A172 (cell line): ENCODE results near the gene PPM1H. TPM values are rescaled to one million over a fixed set of nuclear protein-coding genes. Genes with fewer than 3 reads are reported as not detected.
"Not testable (repeated sequence)": the region's sequence is repeated elsewhere in the genome, so short reads cannot be mapped to it uniquely, and the experiment has no call there.

Source experiments
- DNase-seq: peaks from one replicate; pipeline ENCODE4 v3.0.0-alpha.2; 2015; ENCODE audit warnings: low spot score
- total RNA-seq: library from RNA; depleted of rRNA; stranded (reverse); fragments of >200 nt; shearing (Covaris generic); gene quantifications from 2 replicates; pipeline ENCODE4 v1.2.3, GENCODE V29; 2014

Gene PPM1H
- total RNA-seq, 1 experiment from 2014 or later = 9.2 TPM

GRCh38 chr12:62732861-62733427, 202.0 kb downstream of the PPM1H start:
- DNase-seq = peak; percentile 89

- peak; percentile 63 for DNase-seq
Measured at GRCh38 chr12:62731055-62731820, 203.7 kb downstream of the PPM1H start.

GRCh38 chr12:62730649-62731048, 204.3 kb downstream of the PPM1H start:
- no peak for DNase-seq

- not testable (repeated sequence) for DNase-seq
Measured at GRCh38 chr12:62729579-62730544, 205.1 kb downstream of the PPM1H start.

- no peak for DNase-seq
Measured at GRCh38 chr12:62728741-62729140, 206.2 kb downstream of the PPM1H start.

- DNase-seq = no peak
Measured at GRCh38 chr12:62726471-62726980, 208.4 kb downstream of the PPM1H start.

- DNase-seq = no peak
Measured at GRCh38 chr12:62725781-62726180, 209.2 kb downstream of the PPM1H start.

GRCh38 chr12:62724947-62725451, 210.0 kb downstream of the PPM1H start:
- peak; percentile 97 for DNase-seq

- DNase-seq = no peak
Measured at GRCh38 chr12:62724285-62724684, 210.7 kb downstream of the PPM1H start.

GRCh38 chr12:62722971-62723680, 211.8 kb downstream of the PPM1H start:
- no peak for DNase-seq

GRCh38 chr12:62720661-62721330, 214.2 kb downstream of the PPM1H start:
- no peak for DNase-seq

GRCh38 chr12:62720025-62720424, 214.9 kb downstream of the PPM1H start:
- no peak for DNase-seq

GRCh38 chr12:62718762-62719426, 216.1 kb downstream of the PPM1H start:
- DNase-seq = no peak

- DNase-seq = no peak
Measured at GRCh38 chr12:62717643-62718042, 217.3 kb downstream of the PPM1H start.

- DNase-seq = no peak
Measured at GRCh38 chr12:62716866-62717525, 218.0 kb downstream of the PPM1H start.

- DNase-seq = no peak
Measured at GRCh38 chr12:62716037-62716436, 218.9 kb downstream of the PPM1H start.

GRCh38 chr12:62714774-62715721, 219.9 kb downstream of the PPM1H start:
- no peak for DNase-seq

GRCh38 chr12:62714181-62714773, 220.7 kb downstream of the PPM1H start:
- no peak for DNase-seq
